HG03354 (cell line): Measurements from ENCODE around the gene SCAPER.

Source experiments
- ATAC-seq: cut with Tn5 transposase; IDR thresholded peaks from one replicate; pipeline ENCODE4 v1.9.1; 2021; ENCODE audit warnings: mild to moderate bottlenecking; ENCODE audit not compliant: unreplicated experiment, poor library complexity, severe bottlenecking

SCAPER gene

GRCh38 chr15:76347482-76348055, 557.6 kb downstream of the SCAPER start:
- ATAC-seq, result no peak

GRCh38 chr15:76346669-76347481, 558.3 kb downstream of the SCAPER start:
- no peak for ATAC-seq

- no peak for ATAC-seq
These were observed 559.1 kb downstream of the SCAPER start for GRCh38 chr15:76345880-76346668.

GRCh38 chr15:76345583-76345879, 559.6 kb downstream of the SCAPER start:
- ATAC-seq, result no peak

GRCh38 chr15:76344893-76345582, 560.1 kb downstream of the SCAPER start:
- no peak for ATAC-seq

GRCh38 chr15:76343313-76343996, 561.7 kb downstream of the SCAPER start:
- ATAC-seq, result no peak

- ATAC-seq, result no peak
These were observed 562.5 kb downstream of the SCAPER start for GRCh38 chr15:76342382-76343201.

GRCh38 chr15:76342058-76342381, 563.1 kb downstream of the SCAPER start:
- ATAC-seq, result no peak

- ATAC-seq, result no peak
These were observed 563.6 kb downstream of the SCAPER start for GRCh38 chr15:76341366-76342057.

- ATAC-seq, result no peak
These were observed 564.3 kb downstream of the SCAPER start for GRCh38 chr15:76340803-76341365.

GRCh38 chr15:76340198-76340802, 564.8 kb downstream of the SCAPER start:
- no peak for ATAC-seq

- ATAC-seq, result no peak
These were observed 565.6 kb downstream of the SCAPER start for GRCh38 chr15:76339305-76340197.

- no peak for ATAC-seq
These were observed 566.4 kb downstream of the SCAPER start for GRCh38 chr15:76338486-76339304.

- ATAC-seq, result no peak
These were observed 567.2 kb downstream of the SCAPER start for GRCh38 chr15:76337696-76338485.

GRCh38 chr15:76337059-76337695, 568.0 kb downstream of the SCAPER start:
- ATAC-seq, result no peak
